ENCODE results near the gene TADA3.

DNA sequence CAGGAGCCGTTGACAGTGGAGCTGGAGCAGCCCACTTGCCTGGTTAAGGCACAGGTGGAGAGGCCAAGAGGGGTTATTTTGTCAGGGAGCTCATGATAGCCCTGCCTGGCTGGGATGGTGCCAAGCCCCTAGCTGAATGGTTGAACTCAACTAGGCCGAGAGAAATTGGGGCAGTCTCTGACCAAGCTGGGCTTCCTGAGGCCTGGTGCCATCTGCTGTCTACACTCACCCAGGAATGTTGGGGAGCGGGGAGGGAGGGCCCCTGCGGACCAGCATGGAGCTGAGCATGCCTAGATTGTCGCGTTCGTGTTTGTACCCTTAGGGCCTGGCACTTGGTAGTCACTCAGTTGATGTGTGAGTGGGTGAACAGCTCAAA lies 59.5 kb downstream of the TADA3 start:
- TF ChIP-seq TAF1 (IDR thresholded peaks at IDR 0.05; ENCODE audit: borderline replicate concordance, insufficient read depth, low read length) (no peak), FOXP2 (optimal IDR thresholded peaks at IDR 0.05; ENCODE audit: borderline replicate concordance, extremely low read depth, extremely low read length, insufficient read depth) (no peak)
- TF ChIP-seq, protein P1, sequence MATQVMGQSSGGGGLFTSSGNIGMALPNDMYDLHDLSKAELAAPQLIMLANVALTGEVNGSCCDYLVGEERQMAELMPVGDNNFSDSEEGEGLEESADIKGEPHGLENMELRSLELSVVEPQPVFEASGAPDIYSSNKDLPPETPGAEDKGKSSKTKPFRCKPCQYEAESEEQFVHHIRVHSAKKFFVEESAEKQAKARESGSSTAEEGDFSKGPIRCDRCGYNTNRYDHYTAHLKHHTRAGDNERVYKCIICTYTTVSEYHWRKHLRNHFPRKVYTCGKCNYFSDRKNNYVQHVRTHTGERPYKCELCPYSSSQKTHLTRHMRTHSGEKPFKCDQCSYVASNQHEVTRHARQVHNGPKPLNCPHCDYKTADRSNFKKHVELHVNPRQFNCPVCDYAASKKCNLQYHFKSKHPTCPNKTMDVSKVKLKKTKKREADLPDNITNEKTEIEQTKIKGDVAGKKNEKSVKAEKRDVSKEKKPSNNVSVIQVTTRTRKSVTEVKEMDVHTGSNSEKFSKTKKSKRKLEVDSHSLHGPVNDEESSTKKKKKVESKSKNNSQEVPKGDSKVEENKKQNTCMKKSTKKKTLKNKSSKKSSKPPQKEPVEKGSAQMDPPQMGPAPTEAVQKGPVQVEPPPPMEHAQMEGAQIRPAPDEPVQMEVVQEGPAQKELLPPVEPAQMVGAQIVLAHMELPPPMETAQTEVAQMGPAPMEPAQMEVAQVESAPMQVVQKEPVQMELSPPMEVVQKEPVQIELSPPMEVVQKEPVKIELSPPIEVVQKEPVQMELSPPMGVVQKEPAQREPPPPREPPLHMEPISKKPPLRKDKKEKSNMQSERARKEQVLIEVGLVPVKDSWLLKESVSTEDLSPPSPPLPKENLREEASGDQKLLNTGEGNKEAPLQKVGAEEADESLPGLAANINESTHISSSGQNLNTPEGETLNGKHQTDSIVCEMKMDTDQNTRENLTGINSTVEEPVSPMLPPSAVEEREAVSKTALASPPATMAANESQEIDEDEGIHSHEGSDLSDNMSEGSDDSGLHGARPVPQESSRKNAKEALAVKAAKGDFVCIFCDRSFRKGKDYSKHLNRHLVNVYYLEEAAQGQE (IDR thresholded peaks at IDR 0.05; ENCODE audit: insufficient read depth in 1 of 2, low read depth in 2 of 2, low read length in 2 of 2): no peak

All from PFSK-1 (cell line).